Neuronal stem cell (in vitro differentiated cells): ENCODE data around the gene IL18BP.

ENCODE experiments used
- DNase-seq: peaks from one replicate; pipeline ENCODE4 v3.0.0-alpha.2; 2013; ENCODE audit warnings: low spot score
- H2AFZ ChIP-seq: one replicate; pipeline ENCODE4 v1.6.1; 2013; ENCODE audit warnings: mild to moderate bottlenecking, low read length, inconsistent platforms
- H2AK5ac ChIP-seq: 2 replicates; pipeline ENCODE4 v1.6.1; 2013; ENCODE audit warnings: low read depth, mild to moderate bottlenecking, inconsistent platforms, low read length, moderate library complexity, mixed read lengths
- H2BK120ac ChIP-seq: 2 replicates; pipeline ENCODE4 v1.6.1; 2013; ENCODE audit warnings: low read depth, mild to moderate bottlenecking, inconsistent platforms, low read length, moderate library complexity, mixed read lengths
- H2BK12ac ChIP-seq: one replicate; pipeline ENCODE4 v1.6.1; 2013; ENCODE audit warnings: low read length, inconsistent platforms
- H2BK15ac ChIP-seq: 2 replicates; pipeline ENCODE4 v1.6.1; 2013; ENCODE audit warnings: mild to moderate bottlenecking, low read length, inconsistent platforms, mixed read lengths
- H2BK5ac ChIP-seq: one replicate; pipeline ENCODE4 v1.6.1; 2013; ENCODE audit warnings: inconsistent platforms, mild to moderate bottlenecking, low read length, moderate library complexity
- H3K14ac ChIP-seq: one replicate; pipeline ENCODE4 v1.6.1; 2013; ENCODE audit warnings: low read length, inconsistent platforms
- H3K18ac ChIP-seq: 2 replicates; pipeline ENCODE4 v1.6.1; 2013; ENCODE audit warnings: low read length, inconsistent platforms
- H3K23ac ChIP-seq: 2 replicates; pipeline ENCODE4 v1.6.1; 2013; ENCODE audit warnings: low read depth, mild to moderate bottlenecking, mixed read lengths, low read length, inconsistent platforms; ENCODE audit not compliant: poor library complexity
- H3K27ac ChIP-seq: replicated peaks from 3 replicates; pipeline ENCODE4 v1.5.1; 2013; ENCODE audit warnings: low read length, inconsistent platforms
- H3K27me3 ChIP-seq, 3 experiments: 2 replicates each; pipeline ENCODE4 v1.6.1; 2013; ENCODE audit warnings: low read length in 3 of 3, mild to moderate bottlenecking in 2 of 3, inconsistent platforms in 1 of 3, low read depth in 1 of 3, mixed read lengths in 1 of 3, moderate library complexity in 1 of 3; ENCODE audit not compliant: control insufficient read depth in 3 of 3, insufficient read depth in 3 of 3
- H3K36me3 ChIP-seq, 2 donors: replicated peaks in 1 of 2; 2 replicates each; pipeline ENCODE4 v1.6.1; 2013; ENCODE audit warnings: low read length in 2 of 2; ENCODE audit not compliant: control insufficient read depth in 2 of 2, insufficient read depth in 2 of 2
- H3K4ac ChIP-seq: 2 replicates; pipeline ENCODE4 v1.6.1; 2013; ENCODE audit warnings: inconsistent platforms, mild to moderate bottlenecking, low read length, moderate library complexity
- H3K4me1 ChIP-seq, 2 donors: 1 replicate in 1 of 2; 2 replicates in 1 of 2; pipeline ENCODE4 v1.6.1; 2013; ENCODE audit warnings: low read length in 2 of 2, low read depth in 1 of 2; ENCODE audit not compliant: control insufficient read depth in 2 of 2, insufficient read depth in 1 of 2
- H3K4me2 ChIP-seq: one replicate; pipeline ENCODE4 v1.6.1; 2013; ENCODE audit warnings: mild to moderate bottlenecking, low read length, inconsistent platforms; ENCODE audit not compliant: insufficient read depth, poor library complexity, severe bottlenecking
- H3K4me3 ChIP-seq, 2 donors: 2 replicates each; pipeline ENCODE4 v1.5.1; 2013; ENCODE audit warnings: low read length in 2 of 2, mild to moderate bottlenecking in 2 of 2, inconsistent platforms in 1 of 2, moderate library complexity in 1 of 2
- H3K79me1 ChIP-seq: one replicate; pipeline ENCODE4 v1.6.1; 2013; ENCODE audit warnings: low read depth, mild to moderate bottlenecking, inconsistent platforms, low read length, moderate library complexity
- H3K9ac ChIP-seq: one replicate; pipeline ENCODE4 v1.6.1; 2013; ENCODE audit warnings: mild to moderate bottlenecking, low read depth, low read length, inconsistent platforms; ENCODE audit not compliant: poor library complexity
- H3K9me3 ChIP-seq, 2 donors: replicated peaks in 1 of 2; 2 replicates each; pipeline versions ENCODE3 to v1.6.1; 2013; ENCODE audit warnings: low read length in 2 of 2, mild to moderate bottlenecking in 2 of 2, inconsistent platforms in 1 of 2, low read depth in 1 of 2, mixed read lengths in 1 of 2, moderate library complexity in 1 of 2; ENCODE audit not compliant: control insufficient read depth in 2 of 2, insufficient read depth in 1 of 2
- H4K8ac ChIP-seq: one replicate; pipeline ENCODE4 v1.6.1; 2013; ENCODE audit warnings: low read depth, mild to moderate bottlenecking, inconsistent platforms, low read length, moderate library complexity
- H4K91ac ChIP-seq: one replicate; pipeline ENCODE4 v1.6.1; 2013; ENCODE audit warnings: low read length, low read depth, mild to moderate bottlenecking, inconsistent platforms; ENCODE audit not compliant: poor library complexity
- WGBS, 2 donors: extraction: QIAGEN DNeasy Blood & Tissue Kit; methylation state at CpG; one replicate each; pipeline ENCODE4 v1.1.7; 2013; ENCODE audit warnings: missing lambda C conversion rate in 2 of 2, mixed read lengths in 1 of 2; ENCODE audit not compliant: insufficient read length in 2 of 2, insufficient replicate concordance in 1 of 2; ENCODE audit errors: extremely low coverage in 2 of 2; 5-methylcytosine and 5-hydroxymethylcytosine counted together

Gene IL18BP

GRCh38 chr11:72001285-72001684 is 2.6 kb downstream of the IL18BP start:
- H2AK5ac ChIP-seq = no peak overlapping the region
- H2BK5ac ChIP-seq = no peak overlapping the region
- H3K79me1 ChIP-seq = no peaks in the 10 kb centered on the region
- no peak overlapping the region for H2BK15ac ChIP-seq
- H3K23ac ChIP-seq = peak overlapping the region; percentile 61
- no peak for DNase-seq
- H3K18ac ChIP-seq = no peak overlapping the region
- WGBS, 2 donors = no CpG with 5 or more reads among the region's 11 CpGs
- H2AFZ ChIP-seq = no peak overlapping the region
- no peak overlapping the region for H3K14ac ChIP-seq
- no peak overlapping the region for H2BK12ac ChIP-seq
- H3K36me3 ChIP-seq = peaks cover 54 to 80% of the 10 kb centered on the region in 2 donors
- H3K4me2 ChIP-seq = no peak overlapping the region
- H3K4me1 ChIP-seq = peaks cover 0 to 4% of the 10 kb centered on the region in 2 donors
- H3K9ac ChIP-seq = no peak overlapping the region
- no peak overlapping the region for H3K4ac ChIP-seq
- H2BK120ac ChIP-seq = no peak overlapping the region
- H4K8ac ChIP-seq = peak overlapping the region; percentile 7
- no peaks in the 10 kb centered on the region for H3K27me3 ChIP-seq
- no peak overlapping the region for H4K91ac ChIP-seq
- H3K4me3 ChIP-seq = no peak overlapping the region
- H3K27ac ChIP-seq = no peak overlapping the region
- H3K9me3 ChIP-seq = no peaks in the 10 kb centered on the region

- Histone ChIP-seq H2AFZ (no peak overlapping the region), H4K91ac (no peak overlapping the region), H4K8ac (peak overlapping the region; percentile 7), H3K4ac (no peak overlapping the region), H2BK5ac (no peak overlapping the region), H3K27ac (no peak overlapping the region), H3K4me3 (no peak overlapping the region), H2BK120ac (no peak overlapping the region), H3K9me3 (no peaks in the 10 kb centered on the region), H3K18ac (no peak overlapping the region), H2BK15ac (no peak overlapping the region), H3K14ac (no peak overlapping the region), H3K4me2 (no peak overlapping the region), H3K27me3 (no peaks in the 10 kb centered on the region), H3K23ac (peak overlapping the region; percentile 17), H3K4me1 (peaks cover 0 to 4% of the 10 kb centered on the region in 2 donors), H3K79me1 (no peaks in the 10 kb centered on the region), H2BK12ac (no peak overlapping the region), H3K9ac (peak overlapping the region; percentile 22), H3K36me3 (peaks cover 60 to 87% of the 10 kb centered on the region in 2 donors), H2AK5ac (no peak overlapping the region)
- no peak for DNase-seq
- no CpG with 5 or more reads among the region's 10 CpGs for WGBS, 2 donors
Observed at GRCh38 chr11:72001834-72002591, 3.3 kb downstream of the IL18BP start.

- Histone ChIP-seq H2BK12ac (no peak overlapping the region), H2BK5ac (peak overlapping the region; percentile 70), H4K8ac (no peak overlapping the region), H3K79me1 (no peaks in the 10 kb centered on the region), H3K4me3 (no peak overlapping the region), H2AFZ (no peak overlapping the region), H3K4ac (no peak overlapping the region), H3K14ac (no peak overlapping the region), H2AK5ac (no peak overlapping the region), H3K27me3 (no peaks in the 10 kb centered on the region), H3K27ac (no peak overlapping the region), H4K91ac (no peak overlapping the region), H3K9ac (no peak overlapping the region), H3K36me3 (peaks cover 68 to 96% of the 10 kb centered on the region in 2 donors), H3K23ac (peak overlapping the region; percentile 48), H3K18ac (no peak overlapping the region), H3K9me3 (no peaks in the 10 kb centered on the region), H3K4me1 (peaks cover 0 to 3% of the 10 kb centered on the region in 2 donors), H2BK15ac (no peak overlapping the region), H2BK120ac (no peak overlapping the region), H3K4me2 (no peak overlapping the region)
- no CpG with 5 or more reads among the region's 12 CpGs for WGBS, 2 donors
- DNase-seq = no peak
Observed at GRCh38 chr11:72002841-72003775, 4.4 kb downstream of the IL18BP start.

GRCh38 chr11:72003776-72004171 is 5.1 kb downstream of the IL18BP start:
- H2BK15ac ChIP-seq = no peak overlapping the region
- no peak overlapping the region for H3K9ac ChIP-seq
- no peak overlapping the region for H3K14ac ChIP-seq
- no peak overlapping the region for H3K4me2 ChIP-seq
- no peak overlapping the region for H2AK5ac ChIP-seq
- no peak overlapping the region for H2BK12ac ChIP-seq
- no peak overlapping the region for H4K91ac ChIP-seq
- no peaks in the 10 kb centered on the region for H3K79me1 ChIP-seq
- peaks cover 73 to 97% of the 10 kb centered on the region in 2 donors for H3K36me3 ChIP-seq
- no CpG with 5 or more reads among the region's 20 CpGs for WGBS, 2 donors
- H3K4ac ChIP-seq = no peak overlapping the region
- no peaks in the 10 kb centered on the region for H3K27me3 ChIP-seq
- no peak overlapping the region for H2BK5ac ChIP-seq
- H3K27ac ChIP-seq = no peak overlapping the region
- H4K8ac ChIP-seq = no peak overlapping the region
- H3K4me1 ChIP-seq = peaks cover 0 to 3% of the 10 kb centered on the region in 2 donors
- H3K4me3 ChIP-seq = no peak overlapping the region
- no peak overlapping the region for H3K18ac ChIP-seq
- H3K9me3 ChIP-seq = no peaks in the 10 kb centered on the region
- H2BK120ac ChIP-seq = no peak overlapping the region
- no peak overlapping the region for H3K23ac ChIP-seq
- DNase-seq = no peak
- no peak overlapping the region for H2AFZ ChIP-seq
